Activated CD4-positive, alpha-beta T cell treated with anti-CD3 and anti-CD28 coated beads, Interleukin-2, amount 50 U/mL, for 16 hours (primary cell): ENCODE results near the gene ZNRF3.

Experiments used
- DNase-seq: peaks from one replicate; pipeline ENCODE4 v3.0.0-alpha.2; 2020

ZNRF3 gene

DNA sequence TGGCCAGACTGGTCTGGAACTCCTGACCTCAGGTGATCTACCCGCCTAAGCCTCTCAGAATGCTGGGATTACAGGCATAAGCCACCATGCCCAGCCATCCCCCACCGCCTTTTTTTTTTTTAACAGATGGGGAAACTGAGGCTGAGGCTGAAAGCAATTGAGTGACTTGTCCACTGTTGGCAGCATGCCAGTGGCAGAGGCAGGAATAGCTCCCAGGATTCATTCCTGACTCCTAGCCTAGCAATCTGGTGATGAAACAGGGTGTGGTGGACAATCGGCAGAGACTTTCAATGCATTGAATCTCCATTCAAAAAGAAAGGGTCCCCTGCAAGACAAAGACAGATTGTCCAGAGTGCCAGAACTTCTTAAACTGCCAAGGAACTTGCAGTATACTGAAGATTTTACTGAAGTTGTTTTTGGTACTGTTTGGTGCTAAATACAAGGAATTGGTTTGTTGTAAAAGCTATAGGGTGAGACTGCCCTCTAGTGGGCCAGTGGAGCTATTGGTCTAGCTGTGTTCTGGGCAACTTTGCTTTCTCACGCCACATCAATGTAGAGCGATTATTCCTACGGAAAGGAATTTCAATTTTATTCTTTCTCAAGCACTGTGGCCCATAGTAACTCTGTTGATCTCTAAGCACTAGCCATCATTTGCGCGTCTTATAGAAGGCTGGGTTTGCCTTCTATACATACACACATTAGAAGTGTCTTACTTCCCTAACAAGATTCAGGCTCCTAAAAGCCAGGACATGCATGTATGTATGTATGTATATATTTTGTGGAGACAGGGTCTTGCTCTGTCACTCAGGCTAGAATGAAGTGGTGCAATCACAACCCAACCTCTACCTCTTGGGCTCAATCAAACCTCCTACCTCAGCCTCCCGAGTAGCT lies 157.3 kb downstream of the ZNRF3 start:
- peak; percentile 74 for DNase-seq

DNA sequence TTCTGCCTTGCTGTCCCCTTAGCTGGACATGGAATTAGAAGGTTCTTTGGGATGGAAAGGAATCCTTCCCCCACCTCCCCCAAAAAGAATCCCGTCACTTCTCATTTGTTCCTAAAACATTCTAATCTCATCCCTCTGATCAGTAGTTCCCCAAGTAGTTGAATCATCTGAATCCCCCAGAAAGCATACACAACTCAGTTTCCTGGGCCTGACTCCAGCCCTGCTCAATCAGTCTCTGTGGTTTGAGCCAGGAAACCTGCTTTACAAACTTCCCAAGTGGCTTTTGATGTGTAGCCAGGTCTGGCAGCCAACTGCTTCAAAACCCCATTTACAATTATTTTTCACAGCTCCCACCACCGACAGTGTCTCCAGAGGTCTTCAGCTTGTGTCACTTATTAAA lies 158.0 kb downstream of the ZNRF3 start:
- DNase-seq = no peak

DNA sequence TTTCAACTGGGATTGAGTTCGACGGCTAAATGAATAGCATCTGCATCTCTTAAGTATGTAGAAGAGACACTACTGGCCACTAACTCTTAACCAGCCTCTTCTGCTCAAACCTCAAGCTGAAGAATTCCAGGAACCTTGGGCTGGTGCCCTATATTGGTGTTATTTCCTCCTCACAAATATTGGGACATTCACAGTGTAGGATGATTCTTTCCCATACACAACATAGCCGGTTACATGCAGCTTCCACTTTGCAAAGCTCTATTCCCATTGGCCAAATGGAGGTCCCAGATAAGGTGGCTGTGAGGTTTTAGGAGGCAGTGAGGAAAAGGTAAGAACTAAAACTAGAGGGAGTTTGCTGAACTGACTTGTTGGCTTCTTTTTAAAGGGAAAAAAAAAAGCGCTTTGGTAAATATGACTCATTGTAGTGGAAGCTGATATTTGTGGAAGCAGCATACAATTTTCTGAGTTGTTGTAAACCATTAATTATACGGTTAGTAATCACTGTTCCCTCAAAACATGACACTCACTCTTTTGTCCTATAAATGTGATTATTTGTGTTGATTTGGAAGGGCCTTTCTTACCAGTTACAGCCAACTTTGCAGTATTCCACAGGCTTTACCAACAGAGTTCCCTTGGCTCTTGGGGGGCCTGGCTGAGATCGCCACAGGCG lies 160.7 kb downstream of the ZNRF3 start:
- no peak for DNase-seq

DNA sequence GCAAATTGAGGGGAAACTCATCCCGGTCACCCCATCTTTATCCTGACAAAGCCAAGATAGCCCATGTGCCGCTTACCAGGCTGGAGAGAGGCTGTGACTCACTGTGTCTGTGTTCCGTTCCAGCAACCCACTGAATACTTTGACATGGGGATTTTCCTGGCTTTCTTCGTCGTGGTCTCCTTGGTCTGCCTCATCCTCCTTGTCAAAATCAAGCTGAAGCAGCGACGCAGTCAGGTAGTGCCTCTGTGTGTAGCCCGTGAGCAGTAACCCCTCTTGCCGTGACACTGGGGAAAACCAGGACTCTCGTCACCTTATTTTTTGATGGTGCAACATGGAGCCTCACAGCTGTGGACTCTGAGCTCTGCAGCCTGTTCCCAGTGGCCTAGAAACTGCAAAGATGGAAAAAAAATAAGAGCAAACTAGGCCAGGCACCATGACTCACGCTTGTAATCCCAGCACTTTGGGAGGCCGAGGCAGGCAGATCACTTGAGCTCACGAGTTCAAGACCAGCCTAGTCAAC lies 161.3 kb downstream of the ZNRF3 start:
- no peak for DNase-seq

DNA sequence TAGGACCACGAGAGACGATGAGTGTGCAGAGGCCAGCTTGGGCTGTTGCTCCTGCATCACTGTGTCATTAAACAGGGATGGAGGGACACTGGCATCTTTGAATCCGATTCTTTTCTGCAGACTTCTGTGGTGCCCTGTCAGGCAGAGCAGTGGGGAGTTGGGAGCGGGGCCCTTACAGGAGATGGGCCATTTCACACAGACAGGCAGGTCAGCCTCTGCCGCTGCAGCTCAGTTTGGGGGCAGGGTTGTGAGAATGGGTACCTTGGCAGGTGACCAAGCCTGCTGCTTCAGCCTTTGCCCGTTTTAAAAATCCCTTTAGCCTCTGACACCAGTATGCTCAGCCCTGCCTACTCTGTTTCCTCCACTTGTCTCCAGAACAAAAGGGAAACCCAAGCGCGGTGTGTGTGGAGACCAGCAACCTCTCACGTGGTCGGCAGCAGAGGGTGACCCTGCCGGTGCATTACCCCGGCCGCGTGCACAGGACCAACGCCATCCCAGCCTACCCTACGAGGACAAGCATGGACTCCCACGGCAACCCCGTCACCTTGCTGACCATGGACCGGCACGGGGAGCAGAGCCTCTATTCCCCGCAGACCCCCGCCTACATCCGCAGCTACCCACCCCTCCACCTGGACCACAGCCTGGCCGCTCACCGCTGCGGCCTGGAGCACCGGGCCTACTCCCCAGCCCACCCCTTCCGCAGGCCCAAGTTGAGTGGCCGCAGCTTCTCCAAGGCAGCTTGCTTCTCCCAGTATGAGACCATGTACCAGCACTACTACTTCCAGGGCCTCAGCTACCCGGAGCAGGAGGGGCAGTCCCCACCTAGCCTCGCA lies 165.7 kb downstream of the ZNRF3 start:
- DNase-seq = no peak

DNA sequence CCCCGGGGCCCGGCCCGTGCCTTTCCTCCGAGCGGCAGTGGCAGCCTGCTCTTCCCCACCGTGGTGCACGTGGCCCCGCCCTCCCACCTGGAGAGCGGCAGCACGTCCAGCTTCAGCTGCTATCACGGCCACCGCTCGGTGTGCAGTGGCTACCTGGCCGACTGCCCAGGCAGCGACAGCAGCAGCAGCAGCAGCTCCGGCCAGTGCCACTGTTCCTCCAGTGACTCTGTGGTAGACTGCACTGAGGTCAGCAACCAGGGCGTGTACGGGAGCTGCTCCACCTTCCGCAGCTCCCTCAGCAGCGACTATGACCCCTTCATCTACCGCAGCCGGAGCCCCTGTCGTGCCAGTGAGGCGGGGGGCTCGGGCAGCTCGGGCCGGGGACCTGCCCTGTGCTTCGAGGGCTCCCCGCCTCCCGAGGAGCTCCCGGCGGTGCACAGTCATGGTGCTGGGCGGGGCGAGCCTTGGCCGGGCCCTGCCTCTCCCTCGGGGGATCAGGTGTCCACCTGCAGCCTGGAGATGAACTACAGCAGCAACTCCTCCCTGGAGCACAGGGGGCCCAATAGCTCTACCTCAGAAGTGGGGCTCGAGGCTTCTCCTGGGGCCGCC lies 166.4 kb downstream of the ZNRF3 start:
- no peak for DNase-seq

DNA sequence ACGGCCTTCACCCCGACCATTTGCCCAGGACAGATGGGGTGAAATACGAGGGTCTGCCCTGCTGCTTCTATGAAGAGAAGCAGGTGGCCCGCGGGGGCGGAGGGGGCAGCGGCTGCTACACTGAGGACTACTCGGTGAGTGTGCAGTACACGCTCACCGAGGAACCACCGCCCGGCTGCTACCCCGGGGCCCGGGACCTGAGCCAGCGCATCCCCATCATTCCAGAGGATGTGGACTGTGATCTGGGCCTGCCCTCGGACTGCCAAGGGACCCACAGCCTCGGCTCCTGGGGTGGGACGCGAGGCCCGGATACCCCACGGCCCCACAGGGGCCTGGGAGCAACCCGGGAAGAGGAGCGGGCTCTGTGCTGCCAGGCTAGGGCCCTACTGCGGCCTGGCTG lies 167.1 kb downstream of the ZNRF3 start:
- DNase-seq = no peak

DNA sequence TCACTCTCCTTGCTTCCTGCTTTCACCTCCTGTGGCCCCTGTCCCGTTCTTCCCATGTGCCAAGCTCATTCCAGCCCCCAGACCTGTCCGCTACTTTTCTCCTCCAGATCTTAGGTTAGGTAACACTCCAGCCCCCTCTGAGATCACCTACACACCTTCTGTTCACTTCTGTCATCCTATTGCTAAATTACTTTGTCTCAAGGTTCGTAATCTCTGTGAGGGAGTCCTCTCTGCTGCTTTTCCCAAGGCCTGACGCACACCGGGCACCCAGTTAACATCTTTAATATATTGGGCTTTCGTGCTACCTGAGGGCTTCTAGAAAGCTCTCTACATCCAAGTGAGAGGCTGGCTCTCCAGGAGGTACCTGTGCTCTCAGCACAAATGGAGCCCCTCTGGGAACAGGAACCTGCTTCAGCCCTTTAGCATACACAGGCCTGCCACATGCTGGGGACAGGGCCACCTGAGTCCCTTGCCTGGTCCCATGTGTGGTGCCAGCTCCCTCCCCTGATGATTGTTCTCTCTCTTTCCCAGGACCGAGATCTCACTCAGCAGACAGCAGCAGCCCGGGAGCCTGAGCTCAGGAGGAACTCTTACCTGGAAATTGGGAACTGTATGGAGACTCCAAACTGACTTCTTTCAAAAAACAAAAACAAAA lies 169.8 kb downstream of the ZNRF3 start:
- DNase-seq = no peak

DNA sequence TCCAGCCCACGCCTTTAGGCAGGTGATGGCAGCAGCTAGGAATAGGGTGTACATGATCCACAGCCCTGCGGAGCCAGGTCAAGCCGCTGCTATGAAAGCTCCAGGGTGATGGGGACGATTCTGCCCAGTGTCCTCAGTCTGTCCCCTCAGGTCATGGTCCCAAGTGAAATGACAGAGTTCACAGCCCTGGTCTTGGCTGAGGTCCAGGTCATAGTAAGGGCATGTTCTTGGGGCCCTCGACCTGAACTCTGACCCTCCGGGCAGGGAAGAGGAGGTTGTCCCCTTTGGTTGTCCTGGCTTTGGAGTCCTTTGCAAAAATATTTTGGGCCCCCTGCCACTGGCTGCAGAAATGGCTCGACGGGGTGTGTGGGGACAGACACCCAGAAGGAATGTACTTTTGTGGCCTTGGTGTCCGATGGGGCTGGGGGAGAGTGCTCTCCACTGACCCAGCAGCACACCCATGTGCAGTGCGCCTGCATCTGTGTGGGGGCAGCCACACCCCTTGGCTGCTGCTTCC lies 170.9 kb downstream of the ZNRF3 start:
- DNase-seq = no peak

DNA sequence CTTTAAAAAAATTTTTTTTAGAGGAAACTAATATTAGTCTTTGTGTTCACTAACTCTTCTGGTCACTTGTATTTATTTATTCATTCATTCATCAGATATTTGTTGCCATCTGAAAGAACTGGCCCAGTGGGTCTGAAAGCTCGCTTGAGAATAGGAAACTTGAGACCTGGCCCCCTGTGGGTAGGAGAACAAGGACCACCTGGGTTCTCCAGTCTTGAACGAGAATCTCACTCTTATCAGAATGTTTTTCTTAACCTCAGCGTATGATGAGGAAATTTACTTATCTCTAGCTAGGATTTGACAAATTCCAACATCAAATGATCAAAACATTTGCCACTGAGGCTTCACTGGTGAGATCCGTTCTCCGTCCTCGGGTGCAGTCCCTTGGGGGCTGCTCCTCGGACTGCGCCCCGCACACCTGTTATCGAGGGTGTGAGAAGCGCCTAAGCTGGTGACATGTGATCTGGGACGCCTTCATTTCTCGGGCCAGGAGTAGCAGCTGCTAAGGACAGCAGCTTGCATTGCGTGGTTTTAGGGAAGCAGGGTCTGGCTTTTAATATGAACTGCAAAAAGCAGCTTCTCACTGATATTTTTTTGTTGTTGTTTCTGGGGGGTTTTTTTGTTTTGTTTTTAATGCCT lies 171.9 kb downstream of the ZNRF3 start:
- DNase-seq = no peak

DNA sequence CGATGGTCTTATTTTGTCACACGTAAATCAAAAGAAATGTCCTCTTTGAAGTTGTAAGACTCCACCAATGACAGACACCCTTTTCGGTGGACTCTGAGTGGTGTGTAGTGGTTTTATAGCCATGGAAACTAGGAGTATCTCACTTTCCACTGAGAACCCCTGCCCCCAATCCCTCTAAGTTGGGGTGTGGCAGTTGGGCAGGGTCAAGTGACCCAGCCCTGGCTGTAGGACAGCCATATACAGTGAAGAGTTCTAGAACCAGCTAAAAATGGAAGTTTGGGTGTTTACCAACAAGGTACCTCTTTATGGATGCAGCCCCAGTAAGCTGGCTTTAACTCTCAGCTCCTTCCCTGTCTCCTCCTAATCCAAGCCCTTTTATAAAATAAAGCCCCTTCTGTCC lies 173.1 kb downstream of the ZNRF3 start:
- DNase-seq = no peak

DNA sequence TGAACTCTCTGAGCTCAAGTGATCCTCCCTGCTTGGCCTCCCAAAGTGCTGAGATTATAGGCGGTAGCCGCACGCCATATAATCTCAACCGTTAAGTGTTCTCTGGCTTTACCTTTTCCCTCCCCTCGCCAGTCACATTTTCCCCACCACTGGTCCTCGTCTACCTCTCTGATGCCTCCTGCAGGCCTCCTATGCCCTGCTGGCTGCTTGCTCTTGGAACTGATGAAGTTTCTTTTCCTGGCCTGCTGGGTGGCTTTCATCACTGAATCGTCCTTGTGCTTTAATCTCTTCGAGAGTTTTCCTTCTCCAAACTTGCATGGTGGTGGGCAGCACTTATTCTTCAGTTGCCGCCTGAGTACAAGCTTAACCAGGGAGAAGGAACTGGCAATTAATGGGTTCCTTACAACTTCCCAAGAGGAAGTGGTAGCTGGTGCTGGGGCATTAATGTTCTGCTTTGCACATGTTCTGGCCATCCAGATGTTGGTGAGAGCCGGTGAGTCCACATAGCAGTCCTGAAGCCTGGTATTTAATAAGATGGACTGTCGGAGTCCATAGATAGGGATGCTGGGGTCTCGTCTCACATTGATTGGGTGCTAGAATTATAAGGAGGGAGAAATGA lies 177.0 kb downstream of the ZNRF3 start:
- no peak for DNase-seq

DNA sequence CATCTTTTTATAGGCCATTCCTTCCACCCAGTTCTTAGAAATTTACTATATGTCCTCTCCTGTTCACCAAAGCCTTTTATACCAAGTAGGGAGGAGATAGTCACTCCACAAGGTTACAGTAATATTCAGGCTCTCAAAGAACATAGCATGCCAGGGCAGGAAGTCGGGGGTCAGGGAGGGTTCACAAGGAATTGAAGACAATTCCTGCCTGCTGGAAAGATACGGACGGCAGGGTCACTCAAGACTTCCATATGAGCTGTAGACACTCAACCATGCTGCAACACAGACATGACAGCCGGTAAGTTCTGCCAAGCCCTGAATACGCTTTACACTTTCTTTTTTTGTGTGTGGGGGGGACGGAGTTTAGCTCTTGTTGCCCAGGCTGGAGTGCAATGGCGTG lies 177.6 kb downstream of the ZNRF3 start:
- DNase-seq = no peak

DNA sequence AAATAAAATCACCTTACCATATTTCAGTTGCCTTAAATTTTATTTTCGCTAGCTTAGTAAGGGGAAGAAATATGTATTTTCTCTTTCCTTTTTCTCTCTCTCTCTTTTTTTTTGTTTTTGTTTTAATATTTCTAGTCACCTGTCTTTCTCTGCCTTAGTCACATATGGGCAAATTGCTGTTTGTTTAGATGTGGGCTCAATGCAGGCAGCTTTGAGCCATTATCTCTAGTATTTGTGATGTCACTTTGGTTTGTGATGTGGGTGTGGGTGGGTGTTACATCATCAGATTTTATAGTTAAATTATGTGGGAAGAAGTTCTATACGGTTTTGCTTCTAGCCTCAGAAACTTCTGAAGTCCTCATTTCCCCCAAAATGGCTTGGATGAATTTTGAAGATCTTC lies 178.4 kb downstream of the ZNRF3 start, which contains the start of gene C22orf31:
Gene C22orf31, minus strand, starts transcription at position 59 of the 400 bp plus-strand sequence. Its CDS starts 39 bp downstream, at position 20.
- DNase-seq = no peak

DNA sequence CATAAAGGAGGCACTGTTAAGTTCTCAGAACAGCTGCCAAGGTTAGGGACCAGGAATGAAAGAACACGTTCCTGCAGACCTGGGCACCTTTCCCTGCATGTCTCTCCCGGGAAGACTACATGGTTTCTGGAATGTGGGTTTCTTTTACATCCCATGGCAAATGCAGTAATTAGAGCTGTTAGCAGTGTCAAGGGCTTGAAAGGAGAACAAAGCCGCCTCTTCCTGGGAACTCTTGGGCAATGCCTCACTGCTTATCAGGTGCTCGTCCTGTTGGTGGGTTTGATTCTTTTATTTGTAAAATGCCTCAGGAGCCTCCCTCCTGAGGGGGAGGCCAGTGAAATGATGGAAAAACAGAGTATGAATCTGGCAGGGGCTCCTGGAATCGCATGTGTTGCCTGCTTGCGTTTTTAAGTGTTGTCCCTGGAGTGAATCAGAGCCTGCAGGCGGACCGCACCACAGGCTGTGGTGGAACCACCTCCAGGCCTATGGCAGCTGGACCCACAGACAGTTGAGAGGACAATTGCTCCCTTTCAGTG lies 179.0 kb downstream of the ZNRF3 start:
- DNase-seq = no peak

DNA sequence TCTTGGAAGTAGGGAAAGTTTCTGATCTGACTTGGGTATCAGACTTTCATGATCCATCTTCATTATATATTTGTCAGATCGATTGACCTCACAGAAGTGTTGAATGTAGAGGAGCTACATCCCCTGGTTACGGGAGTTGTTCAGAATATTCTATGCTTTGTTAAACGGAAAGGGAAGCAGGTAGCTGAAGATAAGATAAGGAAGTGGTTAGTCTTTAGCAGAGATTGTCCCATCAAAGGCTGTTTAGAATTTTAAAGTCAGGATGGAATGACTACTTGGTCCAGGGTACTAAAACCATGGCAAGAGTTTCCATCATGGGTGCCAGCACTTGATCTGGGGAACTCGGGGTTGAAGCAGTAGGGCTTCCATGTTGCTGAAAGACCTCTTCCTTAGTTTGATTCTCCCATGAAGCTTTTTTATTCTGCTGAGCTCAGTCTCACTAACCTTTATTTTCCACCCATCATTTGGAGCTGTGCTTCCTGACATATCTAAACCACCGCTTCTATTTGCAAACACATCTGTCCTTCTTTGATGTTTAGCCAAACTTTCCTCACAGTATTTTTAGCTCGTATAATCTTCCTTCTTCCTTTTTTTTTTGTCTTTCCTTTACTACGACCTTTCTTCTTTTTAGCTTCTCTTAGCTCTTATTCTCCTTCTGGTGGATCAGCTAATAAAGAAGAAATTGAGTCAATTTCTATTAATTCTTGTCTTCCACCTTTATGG lies 182.3 kb downstream of the ZNRF3 start:
- DNase-seq = no peak

DNA sequence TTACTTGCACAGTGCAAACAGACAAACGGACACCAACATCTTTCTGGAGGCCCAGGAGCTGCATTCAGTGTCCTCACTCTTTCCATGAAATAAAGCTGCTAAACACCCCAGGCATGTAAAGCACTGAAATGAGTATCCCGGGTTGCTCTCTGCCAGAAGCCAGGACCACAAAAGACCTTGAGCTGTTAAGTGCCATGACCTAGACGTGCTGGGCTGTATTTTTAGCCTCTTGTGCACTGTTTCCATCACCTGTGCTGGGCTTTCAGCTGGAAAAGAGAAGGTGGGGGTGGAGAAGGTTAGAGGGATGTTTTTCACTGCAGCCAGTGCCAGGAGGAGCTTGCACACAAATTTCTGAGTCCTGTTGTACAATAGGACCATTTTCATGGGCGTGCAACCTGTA lies 186.1 kb downstream of the ZNRF3 start:
- no peak for DNase-seq

DNA sequence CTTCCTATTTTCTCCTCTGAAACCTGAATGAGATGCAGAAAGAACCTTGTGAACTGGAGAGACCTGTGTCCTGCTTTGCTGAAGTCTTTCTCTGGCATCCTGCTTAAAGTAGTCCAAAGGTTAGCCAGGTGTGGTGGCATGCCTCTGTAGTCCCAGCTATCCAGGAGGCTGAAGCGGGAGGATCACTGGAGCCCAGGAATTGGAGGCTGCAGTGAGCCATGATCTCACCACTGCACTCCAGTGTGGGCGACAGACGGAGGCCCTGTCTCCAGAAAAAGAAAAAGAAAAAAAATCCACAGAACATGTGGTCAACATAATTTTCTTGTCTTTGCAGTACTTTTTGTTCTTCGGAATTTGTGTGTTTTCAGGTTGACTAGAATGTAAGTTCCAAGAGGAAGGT lies 187.1 kb downstream of the ZNRF3 start:
- DNase-seq = no peak

DNA sequence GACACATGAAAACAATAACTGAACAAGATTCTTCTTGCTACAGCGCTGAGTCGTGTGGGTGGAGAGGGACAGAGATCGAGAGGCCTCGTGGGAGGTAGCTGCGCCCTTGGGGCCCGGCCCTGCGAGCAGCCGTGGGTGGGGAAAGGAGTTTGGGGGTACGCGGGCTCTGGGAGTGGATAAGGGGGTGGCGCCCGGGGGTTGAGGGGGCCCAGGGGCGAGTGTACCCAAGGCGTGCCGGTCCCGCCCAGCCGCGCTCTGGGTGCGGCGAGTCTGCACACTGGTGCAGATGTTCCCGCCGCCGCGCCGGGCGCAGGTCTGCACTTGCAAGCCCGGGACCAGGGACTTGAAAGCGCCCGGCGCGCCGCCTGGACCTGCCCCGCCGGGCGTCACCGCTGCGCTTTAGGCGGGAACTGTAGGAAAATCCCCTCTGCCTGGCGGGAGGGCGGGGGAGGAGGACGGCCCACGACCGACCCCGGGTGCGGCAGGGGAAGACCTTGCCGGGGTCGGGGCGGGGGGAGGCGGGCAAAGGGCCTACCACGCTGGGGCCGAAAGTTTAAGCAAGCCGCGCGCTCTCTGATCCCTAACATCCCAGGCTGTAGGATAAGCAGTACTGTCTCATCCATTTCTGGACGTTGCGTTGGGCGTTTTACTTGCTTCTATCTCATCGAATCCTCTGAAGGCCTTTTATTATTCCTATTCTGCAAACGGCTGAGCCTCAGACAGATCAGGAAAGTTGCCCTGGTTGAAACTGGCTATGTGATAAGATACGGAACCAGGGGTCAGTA lies 188.1 kb downstream of the ZNRF3 start:
- peak; percentile 26 for DNase-seq
